ENCODE data around the gene MED28.

Gene MED28

DNA sequence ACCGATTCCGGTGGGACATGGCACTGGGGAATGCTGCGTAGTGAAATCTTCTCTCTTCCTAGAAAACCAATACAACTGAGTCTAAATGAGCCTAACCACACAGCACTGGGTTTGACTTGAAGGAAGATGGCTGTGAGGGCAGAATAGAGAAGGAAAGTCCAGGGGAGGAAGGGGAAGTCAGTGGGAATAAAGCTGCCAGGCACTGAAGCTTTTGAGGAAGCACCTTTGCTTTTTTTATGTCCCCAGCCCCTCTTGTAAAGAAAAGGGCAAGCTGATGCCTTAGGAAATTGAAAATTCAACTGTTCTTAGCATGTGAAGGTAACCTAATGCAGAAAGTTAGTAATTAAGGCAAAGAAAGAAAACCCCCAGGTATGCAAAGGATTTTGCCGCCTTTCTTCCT is 20.6 kb downstream of the MED28 start:
- no peak overlapping the region for H3K4me3 ChIP-seq (ENCODE audit: low read length)
- DNase-seq (ENCODE audit: low read depth), result no peak
- no peak for TF ChIP-seq CTCF (conservative IDR thresholded peaks at IDR 0.05; ENCODE audit: low read length)

- no peak for DNase-seq (ENCODE audit: low read depth)
- no peak for TF ChIP-seq CTCF (conservative IDR thresholded peaks at IDR 0.05; ENCODE audit: low read length)
- no peak overlapping the region for H3K4me3 ChIP-seq (ENCODE audit: low read length)
These were observed 21.9 kb downstream of the MED28 start for GRCh38 chr4:17636341-17636695.

DNA sequence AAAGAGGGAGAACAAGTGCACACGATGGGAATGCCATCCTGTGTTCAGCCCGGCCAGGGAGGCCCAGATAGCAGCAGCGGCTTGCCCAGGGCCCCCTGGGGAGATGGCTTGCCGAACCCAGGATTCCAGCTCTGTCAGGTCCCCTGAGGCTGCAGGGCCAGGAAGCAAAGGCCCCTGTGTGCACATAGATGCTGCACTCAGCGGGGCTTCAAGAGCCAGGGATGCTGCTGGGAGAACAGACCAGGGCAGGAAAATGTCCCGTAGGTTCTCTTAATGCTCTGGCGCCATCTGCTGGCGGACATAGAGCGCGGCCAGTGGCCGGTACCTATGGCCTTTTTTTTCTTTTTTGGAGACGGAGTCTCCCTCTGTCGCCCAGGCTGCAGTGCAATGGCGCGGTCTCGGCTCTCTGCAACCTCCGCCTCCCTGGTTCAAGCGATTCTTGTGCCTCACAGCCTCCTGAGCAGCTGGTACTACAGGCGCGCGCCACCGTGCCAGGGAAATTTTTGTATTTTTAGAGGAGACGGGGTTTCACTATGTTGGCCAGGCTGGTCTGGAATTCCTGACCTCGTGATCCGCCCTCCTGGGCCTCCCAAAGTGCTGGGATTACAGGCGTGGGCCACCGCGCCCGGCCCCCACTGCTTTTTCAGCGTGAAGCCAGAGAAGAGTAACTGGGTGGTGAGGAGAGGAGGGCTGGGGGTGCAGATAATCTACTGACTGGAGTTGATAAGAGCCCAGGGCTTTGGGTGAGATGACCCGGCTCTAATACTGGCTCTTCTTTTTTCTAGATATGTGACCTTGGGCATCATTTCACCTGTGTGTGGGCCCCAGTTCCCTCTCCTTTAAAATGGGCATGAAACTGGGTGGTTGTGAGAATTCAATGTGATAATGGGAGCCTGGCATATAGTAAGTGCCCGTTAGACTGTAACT is 22.5 kb downstream of the MED28 start:
- H3K4me3 ChIP-seq (ENCODE audit: low read length), result no peak overlapping the region

GRCh38 chr4:17639136-17639535 is 24.7 kb downstream of the MED28 start:
- no peak for TF ChIP-seq CTCF (conservative IDR thresholded peaks at IDR 0.05; ENCODE audit: low read length)

More for the DNA sequence above, 22.5 kb downstream of the MED28 start:
- peak; percentile 64 for DNase-seq (ENCODE audit: low read depth)
- peak; percentile 83 for TF ChIP-seq CTCF (conservative IDR thresholded peaks at IDR 0.05; ENCODE audit: low read length)

GRCh38 chr4:17642398-17642783 is 27.9 kb downstream of the MED28 start:
- H3K4me3 ChIP-seq (ENCODE audit: low read length), result no peak overlapping the region
- no peak for TF ChIP-seq CTCF (conservative IDR thresholded peaks at IDR 0.05; ENCODE audit: low read length)
- no peak for DNase-seq (ENCODE audit: low read depth)

More at GRCh38 chr4:17639136-17639535, 24.7 kb downstream of the MED28 start:
- no peak for DNase-seq (ENCODE audit: low read depth)
- no peak overlapping the region for H3K4me3 ChIP-seq (ENCODE audit: low read length)

GRCh38 chr4:17646693-17647092 is 32.3 kb downstream of the MED28 start:
- no peak overlapping the region for H3K4me3 ChIP-seq (ENCODE audit: low read length)
- TF ChIP-seq CTCF (conservative IDR thresholded peaks at IDR 0.05; ENCODE audit: low read length), result no peak
- DNase-seq (ENCODE audit: low read depth), result no peak

- no peak overlapping the region for H3K4me3 ChIP-seq (ENCODE audit: low read length)
- DNase-seq (ENCODE audit: low read depth), result no peak
- no peak for TF ChIP-seq CTCF (conservative IDR thresholded peaks at IDR 0.05; ENCODE audit: low read length)
These were observed 32.9 kb downstream of the MED28 start for GRCh38 chr4:17647176-17647806.

Data from AG10803 (cell line).